ENCODE measurements around the gene CAMKV. TPM values are rescaled to one million over a fixed set of nuclear protein-coding genes. Genes with fewer than 3 reads are reported as not detected.

The CAMKV gene
- total and polyA plus RNA-seq, 11 donors: not detected

DNA sequence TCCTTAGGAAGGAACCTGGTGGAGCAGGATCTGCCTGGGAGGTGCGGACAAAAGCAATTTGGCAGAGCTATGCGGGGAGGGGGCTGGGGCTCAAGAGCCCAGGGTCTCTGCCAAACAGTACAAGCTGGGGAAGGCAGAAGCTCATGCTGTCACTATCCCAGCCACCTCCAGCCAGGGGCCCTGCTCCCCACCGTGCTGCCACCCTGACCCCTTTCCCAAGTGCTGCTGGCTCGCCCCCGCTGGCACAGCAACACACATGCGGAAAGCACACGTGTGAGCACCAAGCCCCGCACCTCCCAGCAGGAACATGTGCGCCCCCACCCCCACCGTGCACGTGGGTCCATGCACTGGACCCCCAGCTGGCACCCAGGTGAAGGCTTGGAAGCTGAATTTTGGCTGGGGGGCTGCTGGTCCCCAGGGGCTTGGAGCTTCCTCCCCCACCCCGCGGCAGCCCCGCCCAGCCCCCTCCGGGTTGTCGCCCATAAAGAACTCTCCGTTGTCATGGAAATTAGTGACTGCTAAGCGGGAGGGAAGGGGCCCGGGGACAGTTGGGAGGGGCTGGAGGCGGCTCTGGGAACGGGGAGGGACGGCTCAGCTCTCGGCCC is 742 bp downstream of the CAMKV start:
- H3K27me3 ChIP-seq: peaks cover 10 to 45% (median 30%) of the 10 kb centered on the region in 9 donors
- 3 to 13% (median 8%) methylated on average over 9 to 23 of the region's 23 CpGs for WGBS, 4 donors
- no peak for DNase-seq
- H3K27ac ChIP-seq: no peak overlapping the region
- no peak for ATAC-seq
- no peak for TF ChIP-seq POLR2A (IDR thresholded peaks at IDR 0.05)
- TF ChIP-seq, protein P1, sequence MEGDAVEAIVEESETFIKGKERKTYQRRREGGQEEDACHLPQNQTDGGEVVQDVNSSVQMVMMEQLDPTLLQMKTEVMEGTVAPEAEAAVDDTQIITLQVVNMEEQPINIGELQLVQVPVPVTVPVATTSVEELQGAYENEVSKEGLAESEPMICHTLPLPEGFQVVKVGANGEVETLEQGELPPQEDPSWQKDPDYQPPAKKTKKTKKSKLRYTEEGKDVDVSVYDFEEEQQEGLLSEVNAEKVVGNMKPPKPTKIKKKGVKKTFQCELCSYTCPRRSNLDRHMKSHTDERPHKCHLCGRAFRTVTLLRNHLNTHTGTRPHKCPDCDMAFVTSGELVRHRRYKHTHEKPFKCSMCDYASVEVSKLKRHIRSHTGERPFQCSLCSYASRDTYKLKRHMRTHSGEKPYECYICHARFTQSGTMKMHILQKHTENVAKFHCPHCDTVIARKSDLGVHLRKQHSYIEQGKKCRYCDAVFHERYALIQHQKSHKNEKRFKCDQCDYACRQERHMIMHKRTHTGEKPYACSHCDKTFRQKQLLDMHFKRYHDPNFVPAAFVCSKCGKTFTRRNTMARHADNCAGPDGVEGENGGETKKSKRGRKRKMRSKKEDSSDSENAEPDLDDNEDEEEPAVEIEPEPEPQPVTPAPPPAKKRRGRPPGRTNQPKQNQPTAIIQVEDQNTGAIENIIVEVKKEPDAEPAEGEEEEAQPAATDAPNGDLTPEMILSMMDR (IDR thresholded peaks at IDR 0.05): no peak
- peaks cover 0 to 14% (median 11%) of the 10 kb centered on the region in 12 donors for H3K4me1 ChIP-seq
- intact Hi-C loops (cut with DNase I): no loop called here
- no peaks in the 10 kb centered on the region for H3K9me3 ChIP-seq
- peak overlapping the region in 10 of 12 donors; percentile 14 to 49 (median 37) for H3K4me3 ChIP-seq
- H3K36me3 ChIP-seq: no peaks in the 10 kb centered on the region

DNA sequence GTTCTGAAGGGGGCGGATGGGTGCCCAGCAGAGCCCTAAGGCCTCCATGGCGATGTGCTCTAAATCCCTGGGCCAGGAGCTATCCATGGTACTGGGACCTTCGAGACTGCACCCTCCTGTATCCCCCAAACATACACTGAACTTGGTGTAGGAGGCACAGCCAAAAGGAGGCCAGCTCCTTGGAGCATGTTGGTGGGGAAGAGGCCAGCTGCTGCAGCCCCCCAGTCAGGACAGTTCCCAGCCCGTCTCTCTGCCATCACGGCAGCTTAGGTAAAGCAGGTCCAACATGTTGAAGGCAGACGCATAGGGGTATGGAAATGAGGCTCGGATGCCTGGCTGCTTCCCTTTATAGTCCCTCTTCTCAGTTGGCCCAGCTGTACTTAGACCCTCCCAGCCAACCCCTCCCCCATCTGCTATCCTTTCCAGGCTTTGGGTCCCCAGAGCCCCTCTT is 1.8 kb downstream of the CAMKV start:
- WGBS, 4 donors: 14 to 23% (median 19%) methylated on average over 7 of the region's 7 CpGs
- intact Hi-C loops (cut with DNase I): no loop called here
- peaks cover 10 to 52% (median 30%) of the 10 kb centered on the region in 9 donors for H3K27me3 ChIP-seq

DNA sequence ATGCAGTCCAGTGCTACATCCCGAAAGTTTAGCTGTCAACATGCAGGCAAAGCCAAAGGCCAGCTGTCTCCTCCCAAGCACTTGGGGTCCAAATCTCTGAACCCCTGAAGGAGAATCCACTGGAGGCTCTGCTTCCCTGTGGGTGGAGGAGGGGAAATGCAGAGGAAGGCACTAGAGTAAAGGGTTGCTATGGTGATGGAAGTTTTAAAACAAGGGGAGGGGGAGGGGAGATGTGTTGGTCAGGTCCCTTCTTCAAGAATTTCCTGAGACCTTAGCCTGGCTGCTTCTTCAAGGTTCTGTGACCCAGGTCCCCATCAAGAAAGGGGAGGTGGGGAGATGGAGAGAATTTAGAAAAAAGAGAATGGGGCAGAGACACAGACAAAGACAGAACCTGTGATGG is 2.3 kb downstream of the CAMKV start:
- DNase-seq (no peak), ATAC-seq (no peak)
- Histone ChIP-seq H3K27me3 (peaks cover 10 to 52% (median 30%) of the 10 kb centered on the region in 9 donors), H3K9me3 (no peaks in the 10 kb centered on the region), H3K4me1 (peaks cover 0 to 14% (median 11%) of the 10 kb centered on the region in 12 donors), H3K4me3 (no peak overlapping the region), H3K36me3 (no peaks in the 10 kb centered on the region), H3K27ac (no peak overlapping the region)
- WGBS, 4 donors: 79 to 94% (median 89%) methylated on average over 1 of the region's 1 CpG
- intact Hi-C loops (cut with DNase I): no loop called here
- TF ChIP-seq, protein P1 (IDR thresholded peaks at IDR 0.05): no peak
- no peak for TF ChIP-seq POLR2A (IDR thresholded peaks at IDR 0.05)

More for the DNA sequence above, 1.8 kb downstream of the CAMKV start:
- Histone ChIP-seq H3K9me3 (no peaks in the 10 kb centered on the region), H3K4me1 (peaks cover 0 to 14% (median 11%) of the 10 kb centered on the region in 12 donors), H3K27ac (no peak overlapping the region), H3K4me3 (no peak overlapping the region), H3K36me3 (no peaks in the 10 kb centered on the region)
- DNase-seq (no peak), ATAC-seq (peak in 2 of 4 donors; percentile 42)
- TF ChIP-seq, protein P1 (IDR thresholded peaks at IDR 0.05): no peak
- TF ChIP-seq POLR2A (IDR thresholded peaks at IDR 0.05): no peak

DNA sequence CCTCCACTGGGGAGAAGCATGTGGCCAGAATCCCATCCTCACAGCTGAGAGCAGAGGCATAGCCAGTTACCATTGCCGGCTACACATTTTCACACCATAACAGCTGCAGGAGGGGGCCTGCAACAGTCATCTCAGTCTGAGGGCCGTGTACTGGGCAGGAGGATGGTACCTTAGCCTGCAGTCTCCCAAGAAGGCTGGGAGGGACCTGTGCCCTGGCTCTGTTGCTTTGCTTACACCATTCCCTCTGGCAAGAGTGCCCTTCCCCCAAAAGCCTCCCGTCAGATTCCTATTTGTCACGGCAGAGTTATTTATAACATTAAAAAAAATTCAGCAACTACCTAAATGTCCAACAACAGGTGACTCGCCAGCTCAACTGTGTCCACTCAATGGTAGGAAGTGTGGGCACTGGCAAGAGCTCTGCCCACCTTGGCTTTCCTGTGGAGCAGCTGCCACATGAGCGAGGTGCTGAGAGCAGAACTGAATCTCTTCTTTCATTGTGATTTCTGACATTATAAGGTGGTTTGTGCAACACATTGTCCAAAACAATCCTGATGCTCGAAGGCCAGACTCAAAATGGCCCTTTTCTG is 4.4 kb downstream of the CAMKV start:
- no peak for TF ChIP-seq POLR2A (IDR thresholded peaks at IDR 0.05)
- TF ChIP-seq, protein P1 (IDR thresholded peaks at IDR 0.05): no peak
- H3K27me3 ChIP-seq: peaks cover 7 to 43% (median 28%) of the 10 kb centered on the region in 9 donors
- H3K4me1 ChIP-seq: peaks cover 0 to 14% (median 11%) of the 10 kb centered on the region in 12 donors
- DNase-seq (no peak), ATAC-seq (no peak)
- no peak overlapping the region for H3K4me3 ChIP-seq
- WGBS, 4 donors: 38 to 49% (median 45%) methylated on average over 7 of the region's 7 CpGs
- H3K27ac ChIP-seq: no peak overlapping the region
- no peaks in the 10 kb centered on the region for H3K9me3 ChIP-seq
- H3K36me3 ChIP-seq: no peaks in the 10 kb centered on the region
- intact Hi-C loops (cut with DNase I): no loop called here
